NB4 (cell line): Measurements from ENCODE around the gene TMEM61.
"Not testable (repeated sequence)": the region's sequence is repeated elsewhere in the genome, so short reads cannot be mapped to it uniquely, and the experiment has no call there.

Experiments
- DNase-seq: peaks from one replicate; pipeline ENCODE4 v3.0.0; 2010; ENCODE audit warnings: low read depth
- H3K4me3 ChIP-seq: one replicate; pipeline ENCODE4 v1.5.1; 2011; ENCODE audit warnings: mild to moderate bottlenecking, low read depth, low read length, moderate library complexity
- MAX ChIP-seq: IDR thresholded peaks from 2 replicates; pipeline ENCODE4 v1.6.1; 2011; ENCODE audit warnings: low read depth, low read length
- MYC ChIP-seq: IDR thresholded peaks from 2 replicates; pipeline ENCODE4 v1.6.1; 2011; ENCODE audit warnings: low read depth, low read length
- POLR2A ChIP-seq: IDR thresholded peaks from 2 replicates; pipeline ENCODE4 v1.6.1; 2011; ENCODE audit warnings: mild to moderate bottlenecking; ENCODE audit not compliant: insufficient read length; ENCODE audit errors: extremely low read depth
- TF ChIP-seq, protein P1 (sequence below): IDR thresholded peaks from one replicate; pipeline ENCODE4 v1.5.1; 2012; ENCODE audit warnings: low read depth, low read length

The TMEM61 gene

DNA sequence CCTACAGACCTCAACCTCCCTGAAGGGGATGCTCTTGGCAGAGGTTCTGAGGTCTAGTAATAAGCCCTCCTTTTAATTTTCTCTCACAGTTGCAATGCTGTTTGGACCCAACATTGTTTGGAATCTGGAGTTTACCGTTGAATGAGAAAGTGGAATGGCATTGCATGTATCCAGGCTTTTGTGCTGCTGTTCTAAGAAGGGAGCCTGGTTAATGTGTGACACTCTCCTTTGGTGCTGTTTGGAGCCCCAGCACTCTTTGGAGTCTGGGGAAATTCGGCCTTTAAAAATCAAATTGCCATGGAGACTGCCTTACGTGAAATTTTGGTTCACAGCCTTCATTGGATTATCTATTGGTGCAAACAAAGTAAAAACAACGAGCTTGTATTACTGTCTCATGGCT, 23.7 kb upstream of the TMEM61 start:
- TF ChIP-seq POLR2A, result no peak
- TF ChIP-seq, protein P1, sequence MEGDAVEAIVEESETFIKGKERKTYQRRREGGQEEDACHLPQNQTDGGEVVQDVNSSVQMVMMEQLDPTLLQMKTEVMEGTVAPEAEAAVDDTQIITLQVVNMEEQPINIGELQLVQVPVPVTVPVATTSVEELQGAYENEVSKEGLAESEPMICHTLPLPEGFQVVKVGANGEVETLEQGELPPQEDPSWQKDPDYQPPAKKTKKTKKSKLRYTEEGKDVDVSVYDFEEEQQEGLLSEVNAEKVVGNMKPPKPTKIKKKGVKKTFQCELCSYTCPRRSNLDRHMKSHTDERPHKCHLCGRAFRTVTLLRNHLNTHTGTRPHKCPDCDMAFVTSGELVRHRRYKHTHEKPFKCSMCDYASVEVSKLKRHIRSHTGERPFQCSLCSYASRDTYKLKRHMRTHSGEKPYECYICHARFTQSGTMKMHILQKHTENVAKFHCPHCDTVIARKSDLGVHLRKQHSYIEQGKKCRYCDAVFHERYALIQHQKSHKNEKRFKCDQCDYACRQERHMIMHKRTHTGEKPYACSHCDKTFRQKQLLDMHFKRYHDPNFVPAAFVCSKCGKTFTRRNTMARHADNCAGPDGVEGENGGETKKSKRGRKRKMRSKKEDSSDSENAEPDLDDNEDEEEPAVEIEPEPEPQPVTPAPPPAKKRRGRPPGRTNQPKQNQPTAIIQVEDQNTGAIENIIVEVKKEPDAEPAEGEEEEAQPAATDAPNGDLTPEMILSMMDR, result no peak
- TF ChIP-seq MAX, result no peak
- no peak for TF ChIP-seq MYC
- H3K4me3 ChIP-seq, result no peak overlapping the region
- no peak for DNase-seq

GRCh38 chr1:54959241-54959640, 21.2 kb upstream of the TMEM61 start:
- no peak for TF ChIP-seq MAX
- no peak overlapping the region for H3K4me3 ChIP-seq
- no peak for DNase-seq

- TF ChIP-seq, protein P1, result no peak
- TF ChIP-seq MAX (no peak), MYC (no peak), POLR2A (no peak)
- no peak overlapping the region for H3K4me3 ChIP-seq
- DNase-seq, result no peak
Observed at GRCh38 chr1:54962612-54963395, 17.6 kb upstream of the TMEM61 start.

DNA sequence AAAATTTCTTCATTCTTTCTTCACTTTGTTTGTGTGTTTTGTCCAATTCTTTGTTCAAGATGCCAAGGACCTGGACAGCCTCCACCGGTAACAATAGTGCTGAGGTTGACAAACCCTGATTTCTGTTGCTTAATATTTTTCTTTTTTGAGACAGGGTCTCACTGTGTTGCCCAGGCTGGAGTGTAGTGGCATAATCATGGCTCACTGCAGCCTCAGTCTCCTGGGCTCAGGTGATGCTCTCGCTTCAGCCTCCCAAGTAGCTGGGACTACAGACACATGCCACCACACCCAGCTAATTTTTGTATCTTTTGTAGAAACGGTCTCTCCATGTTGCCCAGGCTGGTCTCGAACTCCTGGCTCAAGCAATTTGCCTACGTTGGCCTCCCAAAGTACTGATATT, 16.6 kb upstream of the TMEM61 start:
- DNase-seq, H3K4me3 ChIP-seq: not testable (repeated sequence)

DNA sequence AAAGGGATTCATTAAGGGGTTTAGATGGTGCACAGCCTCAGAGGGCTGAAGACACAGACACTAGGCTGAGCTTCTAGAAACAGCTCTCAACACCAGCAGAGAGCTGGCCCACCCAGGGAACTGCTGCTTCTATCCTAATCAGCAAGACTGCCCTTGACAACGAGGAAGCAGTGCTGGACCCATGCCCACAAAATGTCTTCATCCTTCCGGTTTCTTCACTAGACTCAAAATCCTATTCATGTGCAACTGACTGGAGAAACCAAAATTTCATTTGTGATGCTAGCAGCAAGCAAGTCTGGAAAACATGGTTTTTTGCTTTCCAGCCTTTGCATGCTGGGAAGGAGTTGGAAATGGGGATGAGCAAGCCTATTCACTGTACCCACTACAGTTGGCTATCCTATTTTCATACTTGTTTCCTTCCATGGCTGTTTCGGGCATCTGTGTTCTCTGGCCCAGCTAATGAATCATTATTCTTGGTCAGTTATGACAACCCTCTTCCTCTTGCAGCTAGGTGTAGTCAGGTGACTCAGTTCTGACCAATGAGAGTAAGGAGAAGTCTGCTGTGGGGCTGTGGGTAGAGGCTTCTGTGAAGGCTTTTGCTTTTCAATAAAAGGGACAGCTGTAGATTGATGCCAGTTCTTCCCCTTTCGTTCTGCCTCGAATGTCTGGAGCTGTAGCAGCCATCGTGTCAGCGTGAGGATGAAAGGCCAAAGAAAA, 14.6 kb upstream of the TMEM61 start:
- TF ChIP-seq, protein P1, result no peak
- TF ChIP-seq MYC (no peak), MAX (no peak; the same call in 1 of the 2 replicates), POLR2A (no peak)
- peak; percentile 92 for DNase-seq
- peak overlapping the region; percentile 53 for H3K4me3 ChIP-seq

DNA sequence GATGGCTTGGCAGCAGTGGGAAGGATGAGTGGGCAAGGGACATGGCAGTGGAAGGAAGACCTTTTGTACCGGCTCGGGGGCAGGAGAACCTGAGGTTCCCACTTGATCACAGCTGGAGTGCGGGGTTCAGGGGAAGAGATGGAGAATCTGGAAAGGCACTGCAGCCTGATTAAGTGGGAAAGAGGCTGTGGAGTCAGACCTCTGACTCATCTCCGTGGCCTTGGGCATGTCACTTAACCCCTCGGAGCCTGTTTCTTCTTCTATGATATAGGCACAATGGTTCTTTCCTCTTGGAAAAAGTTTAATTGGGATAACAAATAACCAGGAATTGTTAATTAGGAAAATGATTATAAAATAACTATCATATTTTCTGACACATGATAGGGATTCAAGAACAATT, 13.1 kb upstream of the TMEM61 start:
- H3K4me3 ChIP-seq, result no peak overlapping the region
- DNase-seq, result peak; percentile 20
- TF ChIP-seq MAX (no peak), MYC (no peak), POLR2A (no peak)
- TF ChIP-seq, protein P1, result no peak
